ENCODE results near the gene CIAO1.

CIAO1 gene

DNA sequence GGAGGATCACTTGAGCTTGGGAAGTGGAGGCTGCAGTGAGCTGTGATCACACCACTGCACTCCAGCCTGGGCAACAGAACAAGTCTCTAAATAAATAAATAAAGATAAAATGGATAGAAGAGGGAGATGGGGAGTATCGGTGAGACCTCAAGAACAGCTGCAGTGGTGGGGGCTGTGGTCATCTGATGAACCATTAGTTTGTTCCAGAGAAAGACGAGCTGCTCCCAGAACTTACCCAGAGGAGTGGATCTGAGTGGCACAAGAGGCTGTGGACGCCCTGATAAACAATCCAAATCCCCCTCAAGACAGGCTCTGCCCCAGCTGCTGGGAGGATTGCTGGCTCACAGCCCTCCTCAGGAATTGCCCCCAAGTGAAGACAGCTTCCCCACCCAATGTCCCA lies 26.9 kb upstream of the CIAO1 start:
- no peak overlapping the region for H3K27ac ChIP-seq (ENCODE audit: low read depth in 2 of 2, low read length in 2 of 2)
- no peak overlapping the region for H3K4me3 ChIP-seq (ENCODE audit: low read length in 2 of 2)

DNA sequence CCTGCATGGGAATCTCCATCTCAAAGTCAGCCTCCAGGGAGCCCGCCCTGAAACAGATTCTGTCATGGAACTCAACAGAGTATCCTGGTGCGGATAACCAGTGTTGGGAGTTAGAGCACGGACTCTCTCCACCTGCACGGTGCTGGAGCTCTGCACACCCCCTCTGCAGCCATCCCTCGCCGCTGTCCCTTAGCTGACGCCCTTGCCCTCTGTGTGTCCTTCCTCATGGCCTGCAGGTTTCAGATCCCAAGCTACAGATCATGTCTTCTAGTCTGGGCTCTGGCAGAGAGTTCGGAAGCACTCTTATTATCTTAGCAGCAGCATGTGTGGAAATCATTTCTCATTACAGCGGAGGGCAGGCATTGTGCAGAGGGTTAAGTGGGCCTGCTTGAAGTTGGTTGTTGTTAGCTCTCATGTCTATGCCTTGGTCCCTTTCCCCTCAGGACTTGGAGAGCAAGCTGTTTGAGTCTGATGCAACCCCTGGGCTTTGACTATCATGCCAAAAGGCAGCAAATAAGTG lies 26.2 kb upstream of the CIAO1 start:
- Histone ChIP-seq H3K4me3 (ENCODE audit: low read length in 2 of 2) (no peak overlapping the region), H3K27ac (ENCODE audit: low read depth in 2 of 2, low read length in 2 of 2) (no peak overlapping the region), H3K36me3 (ENCODE audit: control insufficient read depth in 2 of 2, insufficient read depth in 2 of 2, low read length in 2 of 2) (peaks cover 0 to 5% of the 10 kb centered on the region in 2 donors), H3K27me3 (ENCODE audit: control insufficient read depth in 2 of 2, insufficient read depth in 2 of 2, low read length in 2 of 2) (no peaks in the 10 kb centered on the region), H3K4me1 (ENCODE audit: control insufficient read depth in 2 of 2, insufficient read depth in 2 of 2, low read length in 2 of 2) (peaks cover 0 to 3% of the 10 kb centered on the region in 2 donors), H3K9ac (ENCODE audit: low read depth in 1 of 2, low read length in 2 of 2) (no peak overlapping the region), H3K9me3 (ENCODE audit: control insufficient read depth in 2 of 2, low read length in 2 of 2) (no peaks in the 10 kb centered on the region)

More for the DNA sequence above, 26.9 kb upstream of the CIAO1 start:
- no peaks in the 10 kb centered on the region for H3K27me3 ChIP-seq (ENCODE audit: control insufficient read depth in 2 of 2, insufficient read depth in 2 of 2, low read length in 2 of 2)
- peaks cover 0 to 3% of the 10 kb centered on the region in 2 donors for H3K4me1 ChIP-seq (ENCODE audit: control insufficient read depth in 2 of 2, insufficient read depth in 2 of 2, low read length in 2 of 2)
- H3K9me3 ChIP-seq (ENCODE audit: control insufficient read depth in 2 of 2, low read length in 2 of 2), result no peaks in the 10 kb centered on the region
- peaks cover 0 to 5% of the 10 kb centered on the region in 2 donors for H3K36me3 ChIP-seq (ENCODE audit: control insufficient read depth in 2 of 2, insufficient read depth in 2 of 2, low read length in 2 of 2)
- no peak overlapping the region for H3K9ac ChIP-seq (ENCODE audit: low read depth in 1 of 2, low read length in 2 of 2)

DNA sequence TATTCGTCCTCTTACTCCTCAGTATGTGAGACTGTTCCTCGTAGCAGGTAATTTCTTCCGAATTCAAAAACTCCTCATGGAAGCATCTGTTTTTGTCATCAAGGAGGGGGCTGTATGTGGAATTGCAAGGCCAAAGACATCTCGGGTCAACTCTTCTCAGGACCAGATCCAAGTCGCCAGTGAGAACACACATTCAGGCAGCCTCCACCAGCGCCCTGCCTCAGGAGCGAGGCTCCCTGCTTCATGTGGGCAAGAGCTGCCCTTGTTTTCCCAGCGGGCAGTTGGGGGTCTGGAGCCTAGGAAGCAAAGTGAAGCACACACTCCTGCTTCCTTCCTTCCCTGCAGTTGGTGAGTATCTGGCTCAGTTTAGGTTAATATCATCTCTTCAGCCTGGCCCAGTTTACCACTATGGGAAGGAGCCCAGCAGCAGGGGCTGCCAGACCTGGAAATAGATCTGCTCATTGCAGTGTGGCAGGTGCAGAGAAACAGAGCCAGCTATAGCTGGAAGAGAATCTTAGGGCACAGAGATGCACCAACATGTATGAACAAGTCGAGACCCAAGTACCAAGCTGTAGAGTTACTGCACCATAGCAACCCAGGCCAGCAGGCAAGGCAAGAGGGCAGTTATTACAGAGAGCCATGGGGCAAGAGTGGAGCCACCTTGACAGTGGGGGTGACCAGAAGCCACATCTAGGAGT lies 25.5 kb upstream of the CIAO1 start:
- Histone ChIP-seq H3K4me3 (ENCODE audit: low read length in 2 of 2) (no peak overlapping the region), H3K27me3 (ENCODE audit: control insufficient read depth in 2 of 2, insufficient read depth in 2 of 2, low read length in 2 of 2) (no peaks in the 10 kb centered on the region), H3K27ac (ENCODE audit: low read depth in 2 of 2, low read length in 2 of 2) (no peak overlapping the region), H3K9ac (ENCODE audit: low read depth in 1 of 2, low read length in 2 of 2) (no peak overlapping the region), H3K36me3 (ENCODE audit: control insufficient read depth in 2 of 2, insufficient read depth in 2 of 2, low read length in 2 of 2) (peaks cover 0 to 5% of the 10 kb centered on the region in 2 donors), H3K4me1 (ENCODE audit: control insufficient read depth in 2 of 2, insufficient read depth in 2 of 2, low read length in 2 of 2) (peaks cover 0 to 3% of the 10 kb centered on the region in 2 donors), H3K9me3 (ENCODE audit: control insufficient read depth in 2 of 2, low read length in 2 of 2) (no peaks in the 10 kb centered on the region)

DNA sequence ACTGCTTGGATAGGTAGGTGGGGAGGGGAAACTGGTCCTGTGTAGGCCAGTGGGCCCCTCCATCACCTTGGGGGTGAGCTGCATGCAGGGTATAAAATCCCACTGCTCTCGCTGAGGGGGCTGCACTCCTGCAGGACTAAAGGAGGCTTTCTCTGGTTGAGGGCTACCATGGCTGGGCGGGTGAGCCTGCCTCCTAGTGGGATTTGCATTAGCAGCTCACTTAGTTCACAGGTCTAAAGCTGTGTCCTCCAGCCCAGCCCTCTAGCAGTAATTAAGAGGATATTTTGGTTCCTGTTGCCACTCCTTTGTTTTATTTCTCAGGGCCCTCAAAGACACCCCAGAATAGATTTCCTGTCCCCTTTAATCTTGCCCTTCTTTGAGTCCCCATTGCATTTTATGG lies 24.8 kb upstream of the CIAO1 start:
- no peaks in the 10 kb centered on the region for H3K9me3 ChIP-seq (ENCODE audit: control insufficient read depth in 2 of 2, low read length in 2 of 2)
- H3K4me1 ChIP-seq (ENCODE audit: control insufficient read depth in 2 of 2, insufficient read depth in 2 of 2, low read length in 2 of 2), result peaks cover 0 to 3% of the 10 kb centered on the region in 2 donors
- H3K27ac ChIP-seq (ENCODE audit: low read depth in 2 of 2, low read length in 2 of 2), result no peak overlapping the region
- no peaks in the 10 kb centered on the region for H3K27me3 ChIP-seq (ENCODE audit: control insufficient read depth in 2 of 2, insufficient read depth in 2 of 2, low read length in 2 of 2)
- no peak overlapping the region for H3K4me3 ChIP-seq (ENCODE audit: low read length in 2 of 2)
- peaks cover 0 to 3% of the 10 kb centered on the region in 2 donors for H3K36me3 ChIP-seq (ENCODE audit: control insufficient read depth in 2 of 2, insufficient read depth in 2 of 2, low read length in 2 of 2)
- H3K9ac ChIP-seq (ENCODE audit: low read depth in 1 of 2, low read length in 2 of 2), result no peak overlapping the region

DNA sequence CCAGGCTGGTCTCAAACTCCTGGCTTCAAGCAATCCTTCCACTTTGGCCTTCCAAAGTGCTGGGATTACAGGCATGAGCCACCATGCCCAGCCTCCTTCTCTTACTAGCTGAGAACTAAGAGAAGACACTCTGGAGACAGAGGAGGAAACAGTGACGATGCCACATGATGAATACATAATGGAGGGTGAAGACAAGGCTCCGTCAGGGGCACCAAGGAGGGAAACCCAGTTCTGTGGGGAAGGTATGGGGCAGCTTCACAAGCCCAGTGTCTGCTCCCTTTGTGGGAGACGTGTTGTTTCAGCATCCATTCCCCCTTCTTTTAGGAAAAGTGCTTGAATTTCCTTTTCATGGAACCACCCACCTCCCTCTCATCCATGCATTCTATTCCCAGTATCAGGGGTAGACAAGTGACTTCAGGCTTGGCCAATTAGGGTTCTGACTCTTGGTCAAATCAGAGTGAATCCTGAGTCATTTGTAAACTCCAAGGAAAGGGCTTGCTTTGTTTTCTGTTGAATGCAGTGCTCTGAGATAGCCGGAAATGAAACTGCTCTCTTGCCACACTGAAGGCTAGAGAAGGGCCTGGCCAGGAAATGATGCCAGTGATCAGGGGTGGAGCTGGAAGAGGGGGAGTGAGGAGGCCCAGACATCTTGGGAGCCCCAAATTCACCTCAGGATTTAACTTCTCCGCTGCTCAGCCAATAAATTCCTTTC lies 24.0 kb upstream of the CIAO1 start:
- H3K36me3 ChIP-seq (ENCODE audit: control insufficient read depth in 2 of 2, insufficient read depth in 2 of 2, low read length in 2 of 2), result no peaks in the 10 kb centered on the region
- H3K27ac ChIP-seq (ENCODE audit: low read depth in 2 of 2, low read length in 2 of 2), result peak overlapping the region; percentile 66 to 73
- peak overlapping the region in 1 of 2 donors; percentile 31 for H3K9ac ChIP-seq (ENCODE audit: low read depth in 1 of 2, low read length in 2 of 2)
- H3K9me3 ChIP-seq (ENCODE audit: control insufficient read depth in 2 of 2, low read length in 2 of 2), result no peaks in the 10 kb centered on the region
- H3K27me3 ChIP-seq (ENCODE audit: control insufficient read depth in 2 of 2, insufficient read depth in 2 of 2, low read length in 2 of 2), result no peaks in the 10 kb centered on the region
- H3K4me3 ChIP-seq (ENCODE audit: low read length in 2 of 2), result peak overlapping the region; percentile 2 to 43
- peaks cover 0 to 3% of the 10 kb centered on the region in 2 donors for H3K4me1 ChIP-seq (ENCODE audit: control insufficient read depth in 2 of 2, insufficient read depth in 2 of 2, low read length in 2 of 2)

DNA sequence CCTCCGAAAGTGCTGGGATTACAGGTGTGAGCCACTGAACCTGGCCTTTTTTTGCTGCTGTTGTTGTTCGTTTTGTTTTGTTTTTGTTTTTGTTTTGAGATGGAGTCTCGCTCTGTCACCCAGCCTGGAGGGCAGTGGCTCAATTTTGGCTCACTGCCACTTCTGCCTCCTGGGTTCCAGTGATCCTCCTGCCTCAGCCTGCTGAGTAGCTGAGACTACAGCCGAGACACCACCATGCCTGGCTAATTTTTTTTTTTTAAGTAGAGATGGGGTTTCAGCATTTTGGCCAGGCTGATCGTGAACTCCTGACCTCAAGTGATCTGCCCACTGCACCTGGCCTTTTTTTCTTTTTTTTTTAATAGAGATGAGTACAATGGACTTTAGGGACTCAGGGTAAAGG lies 22.2 kb upstream of the CIAO1 start:
- H3K27me3 ChIP-seq (ENCODE audit: control insufficient read depth in 2 of 2, insufficient read depth in 2 of 2, low read length in 2 of 2), result no peaks in the 10 kb centered on the region
- H3K9me3 ChIP-seq (ENCODE audit: control insufficient read depth in 2 of 2, low read length in 2 of 2), result no peaks in the 10 kb centered on the region
- H3K36me3 ChIP-seq (ENCODE audit: control insufficient read depth in 2 of 2, insufficient read depth in 2 of 2, low read length in 2 of 2), result no peaks in the 10 kb centered on the region
- no peak overlapping the region for H3K27ac ChIP-seq (ENCODE audit: low read depth in 2 of 2, low read length in 2 of 2)
- no peak overlapping the region for H3K9ac ChIP-seq (ENCODE audit: low read depth in 1 of 2, low read length in 2 of 2)
- peaks cover 0 to 3% of the 10 kb centered on the region in 2 donors for H3K4me1 ChIP-seq (ENCODE audit: control insufficient read depth in 2 of 2, insufficient read depth in 2 of 2, low read length in 2 of 2)
- no peak overlapping the region for H3K4me3 ChIP-seq (ENCODE audit: low read length in 2 of 2)

DNA sequence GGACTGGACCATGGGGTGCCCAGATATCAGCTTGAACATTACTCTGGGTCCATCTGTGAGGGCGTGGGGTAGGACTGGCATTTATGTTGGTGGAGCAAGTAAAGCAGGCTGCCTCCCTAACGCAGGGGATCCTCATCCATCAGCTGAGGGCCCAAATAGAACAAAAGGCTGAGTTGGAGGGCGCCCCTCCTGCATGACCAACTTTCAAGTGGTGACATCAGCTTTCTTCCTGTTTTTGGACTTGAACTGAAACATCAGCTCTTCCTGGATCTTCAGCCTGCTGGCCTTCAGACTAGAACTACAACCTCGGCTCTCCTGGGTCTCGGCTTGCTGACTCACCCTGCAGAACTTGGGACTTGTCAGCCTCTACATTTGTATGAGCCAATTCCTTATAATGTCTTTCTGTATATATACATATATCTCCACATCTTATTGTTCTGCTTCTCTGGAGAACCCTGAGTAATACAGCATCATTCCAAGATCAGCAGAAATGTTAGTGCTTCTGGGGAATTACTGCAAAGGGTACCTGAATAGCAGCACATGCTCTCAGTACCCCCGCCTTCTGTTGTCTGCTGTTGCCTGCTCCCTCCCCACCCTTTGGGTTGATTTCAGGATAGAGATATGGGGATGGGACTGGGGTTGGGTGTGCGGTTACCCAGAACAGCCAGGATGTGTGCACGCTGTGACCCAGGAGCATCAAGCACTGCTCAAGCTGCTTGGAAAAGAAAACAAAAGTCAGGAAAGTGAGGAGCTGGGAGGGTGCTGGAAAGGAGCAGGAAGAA lies 20.2 kb upstream of the CIAO1 start:
- no peak overlapping the region for H3K27ac ChIP-seq (ENCODE audit: low read depth in 2 of 2, low read length in 2 of 2)
- no peaks in the 10 kb centered on the region for H3K36me3 ChIP-seq (ENCODE audit: control insufficient read depth in 2 of 2, insufficient read depth in 2 of 2, low read length in 2 of 2)
- peaks cover 0 to 3% of the 10 kb centered on the region in 2 donors for H3K4me1 ChIP-seq (ENCODE audit: control insufficient read depth in 2 of 2, insufficient read depth in 2 of 2, low read length in 2 of 2)
- H3K4me3 ChIP-seq (ENCODE audit: low read length in 2 of 2), result no peak overlapping the region
- H3K9ac ChIP-seq (ENCODE audit: low read depth in 1 of 2, low read length in 2 of 2), result no peak overlapping the region
- H3K9me3 ChIP-seq (ENCODE audit: control insufficient read depth in 2 of 2, low read length in 2 of 2), result no peaks in the 10 kb centered on the region
- H3K27me3 ChIP-seq (ENCODE audit: control insufficient read depth in 2 of 2, insufficient read depth in 2 of 2, low read length in 2 of 2), result no peaks in the 10 kb centered on the region

DNA sequence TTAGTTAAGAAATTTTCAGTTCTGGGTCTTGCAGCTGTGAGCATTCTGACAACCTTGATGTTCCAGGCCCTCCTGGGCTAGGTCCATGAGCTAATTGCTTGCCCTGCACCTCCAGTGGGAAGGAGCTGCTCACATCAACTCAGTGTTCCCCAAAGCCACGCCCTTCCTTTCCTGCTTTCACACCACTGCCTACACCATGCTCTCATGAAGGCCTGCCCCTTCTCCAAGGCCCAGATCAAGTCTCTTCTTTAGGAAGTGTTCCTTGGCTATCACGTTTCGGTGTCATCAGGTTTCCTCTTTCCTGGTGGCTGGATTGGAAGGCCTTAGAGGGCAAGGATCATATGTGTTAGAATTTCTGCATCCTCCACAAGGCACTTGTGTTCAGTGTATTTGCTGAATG lies 19.0 kb upstream of the CIAO1 start:
- H3K27ac ChIP-seq (ENCODE audit: low read depth in 2 of 2, low read length in 2 of 2), result no peak overlapping the region
- H3K4me1 ChIP-seq (ENCODE audit: control insufficient read depth in 2 of 2, insufficient read depth in 2 of 2, low read length in 2 of 2), result no peaks in the 10 kb centered on the region

DNA sequence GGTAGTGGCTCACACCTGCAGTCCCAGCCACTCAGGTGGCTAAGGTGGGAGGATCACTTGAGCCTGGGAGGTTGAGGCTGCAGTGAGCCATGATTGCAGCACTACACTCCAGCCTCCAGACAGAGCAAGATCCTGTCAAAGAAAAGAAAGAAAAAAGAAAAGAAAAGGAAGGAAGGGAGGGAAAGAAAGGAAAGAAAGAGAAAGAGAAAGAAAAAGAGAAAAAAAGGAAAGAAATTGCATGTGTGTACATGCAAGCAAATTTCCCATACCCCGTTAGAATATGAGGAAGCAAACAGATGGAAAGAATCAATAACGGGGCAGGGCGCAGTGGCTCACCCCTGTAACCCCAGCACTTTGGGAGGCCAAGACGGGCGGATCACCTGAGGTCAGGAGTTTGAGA lies 18.1 kb upstream of the CIAO1 start:
- Histone ChIP-seq H3K9ac (ENCODE audit: low read depth in 1 of 2, low read length in 2 of 2) (no peak overlapping the region), H3K4me3 (ENCODE audit: low read length in 2 of 2) (no peak overlapping the region), H3K36me3 (ENCODE audit: control insufficient read depth in 2 of 2, insufficient read depth in 2 of 2, low read length in 2 of 2) (peaks cover 11 to 16% of the 10 kb centered on the region in 2 donors), H3K27me3 (ENCODE audit: control insufficient read depth in 2 of 2, insufficient read depth in 2 of 2, low read length in 2 of 2) (no peaks in the 10 kb centered on the region), H3K27ac (ENCODE audit: low read depth in 2 of 2, low read length in 2 of 2) (no peak overlapping the region), H3K9me3 (ENCODE audit: control insufficient read depth in 2 of 2, low read length in 2 of 2) (no peaks in the 10 kb centered on the region), H3K4me1 (ENCODE audit: control insufficient read depth in 2 of 2, insufficient read depth in 2 of 2, low read length in 2 of 2) (no peaks in the 10 kb centered on the region)

More for the DNA sequence above, 19.0 kb upstream of the CIAO1 start:
- Histone ChIP-seq H3K4me3 (ENCODE audit: low read length in 2 of 2) (no peak overlapping the region), H3K9ac (ENCODE audit: low read depth in 1 of 2, low read length in 2 of 2) (no peak overlapping the region), H3K27me3 (ENCODE audit: control insufficient read depth in 2 of 2, insufficient read depth in 2 of 2, low read length in 2 of 2) (no peaks in the 10 kb centered on the region), H3K9me3 (ENCODE audit: control insufficient read depth in 2 of 2, low read length in 2 of 2) (no peaks in the 10 kb centered on the region), H3K36me3 (ENCODE audit: control insufficient read depth in 2 of 2, insufficient read depth in 2 of 2, low read length in 2 of 2) (peaks cover 4 to 8% of the 10 kb centered on the region in 2 donors)

DNA sequence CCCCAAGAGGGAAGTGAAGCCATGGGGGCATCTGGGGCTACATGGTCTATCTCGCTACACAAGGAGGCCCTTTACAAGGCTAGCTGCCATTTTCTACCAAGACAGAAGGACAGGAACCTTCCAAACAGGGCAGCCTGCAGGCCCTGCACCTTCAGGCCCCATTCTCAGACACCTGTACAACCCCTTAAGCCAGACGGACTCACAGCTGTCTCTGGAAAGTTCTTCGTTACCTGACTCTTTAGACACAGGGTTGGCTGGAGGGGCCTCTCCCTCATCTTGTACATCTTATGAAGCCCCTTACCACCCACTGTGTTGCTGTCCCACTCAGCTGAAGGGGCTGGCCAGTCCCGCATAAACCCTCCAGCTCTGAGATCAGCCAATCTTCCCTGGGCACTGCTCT lies 17.4 kb upstream of the CIAO1 start:
- Histone ChIP-seq H3K4me1 (ENCODE audit: control insufficient read depth in 2 of 2, insufficient read depth in 2 of 2, low read length in 2 of 2) (no peaks in the 10 kb centered on the region), H3K9ac (ENCODE audit: low read depth in 1 of 2, low read length in 2 of 2) (no peak overlapping the region), H3K9me3 (ENCODE audit: control insufficient read depth in 2 of 2, low read length in 2 of 2) (no peaks in the 10 kb centered on the region), H3K36me3 (ENCODE audit: control insufficient read depth in 2 of 2, insufficient read depth in 2 of 2, low read length in 2 of 2) (peaks cover 18 to 24% of the 10 kb centered on the region in 2 donors), H3K4me3 (ENCODE audit: low read length in 2 of 2) (no peak overlapping the region), H3K27me3 (ENCODE audit: control insufficient read depth in 2 of 2, insufficient read depth in 2 of 2, low read length in 2 of 2) (no peaks in the 10 kb centered on the region), H3K27ac (ENCODE audit: low read depth in 2 of 2, low read length in 2 of 2) (no peak overlapping the region)

All from mucosa of rectum (tissue), 2 donors.